ENCODE results near the gene COL6A5. TPM values are rescaled to one million over a fixed set of nuclear protein-coding genes. Genes with fewer than 3 reads are reported as not detected.

COL6A5 gene
- total RNA-seq, 4 donors from 2014 or later: 1.7 TPM; not detected in 3

- H3K4me1 ChIP-seq: no peaks in the 10 kb centered on the region
- intact Hi-C loops (cut with DNase I; ENCODE audit: low total_unique reads): no loop called here
- peak; percentile 24 to 34 for DNase-seq
Measured at GRCh38 chr3:130509008-130509407, 163.5 kb downstream of the COL6A5 start.

GRCh38 chr3:130514681-130515080 is 169.2 kb downstream of the COL6A5 start:
- Histone ChIP-seq H3K4me3 (no peak overlapping the region), H3K27ac (no peak overlapping the region), H3K9me3 (no peaks in the 10 kb centered on the region), H3K36me3 (no peaks in the 10 kb centered on the region), H3K27me3 (no peaks in the 10 kb centered on the region), H3K4me1 (no peaks in the 10 kb centered on the region)
- intact Hi-C loops (cut with DNase I; ENCODE audit: low total_unique reads): no loop called here
- TF ChIP-seq POLR2A (IDR thresholded peaks at IDR 0.05) (no peak), CTCF (IDR thresholded peaks at IDR 0.05) (no peak)
- no peak for DNase-seq

More at GRCh38 chr3:130509008-130509407, 163.5 kb downstream of the COL6A5 start:
- TF ChIP-seq POLR2A (IDR thresholded peaks at IDR 0.05) (no peak), CTCF (IDR thresholded peaks at IDR 0.05) (no peak)
- H3K27me3 ChIP-seq: no peaks in the 10 kb centered on the region
- H3K4me3 ChIP-seq: peak overlapping the region in 1 of 2 donors; percentile 2
- no peaks in the 10 kb centered on the region for H3K9me3 ChIP-seq
- peak overlapping the region in 1 of 2 donors; percentile 11 for H3K27ac ChIP-seq
- no peaks in the 10 kb centered on the region for H3K36me3 ChIP-seq

- Histone ChIP-seq H3K36me3 (no peaks in the 10 kb centered on the region), H3K9me3 (no peaks in the 10 kb centered on the region), H3K27ac (no peak overlapping the region), H3K4me1 (no peaks in the 10 kb centered on the region), H3K27me3 (no peaks in the 10 kb centered on the region), H3K4me3 (no peak overlapping the region)
- intact Hi-C loops (cut with DNase I; ENCODE audit: low total_unique reads): no loop called here
- no peak for DNase-seq
- TF ChIP-seq POLR2A (IDR thresholded peaks at IDR 0.05) (no peak), CTCF (IDR thresholded peaks at IDR 0.05) (no peak)
Measured at GRCh38 chr3:130515755-130516154, 170.3 kb downstream of the COL6A5 start.

GRCh38 chr3:130516645-130517512 is 171.4 kb downstream of the COL6A5 start, which contains the start of gene COL6A6:
TSS of gene COL6A6 (plus strand) at chr3:130517177. CDS start at chr3:130560365, 43,188 bp downstream.
- H3K4me1 ChIP-seq: no peaks in the 10 kb centered on the region
- H3K9me3 ChIP-seq: no peaks in the 10 kb centered on the region
- H3K4me3 ChIP-seq: peak within 1 kb of the TSS in 1 of 2 donors; percentile 32
- TF ChIP-seq CTCF (IDR thresholded peaks at IDR 0.05) (no peak), POLR2A (IDR thresholded peaks at IDR 0.05) (no peak)
- no peak within 1 kb of the TSS for H3K27ac ChIP-seq
- no peaks in the 10 kb centered on the region for H3K27me3 ChIP-seq
- intact Hi-C loops (cut with DNase I; ENCODE audit: low total_unique reads): no loop called here
- no peaks in the 10 kb centered on the region for H3K36me3 ChIP-seq
- no peak for DNase-seq

GRCh38 chr3:130517602-130518001 is 172.1 kb downstream of the COL6A5 start:
- Histone ChIP-seq H3K36me3 (no peaks in the 10 kb centered on the region), H3K27me3 (no peaks in the 10 kb centered on the region), H3K4me1 (no peaks in the 10 kb centered on the region), H3K27ac (no peak overlapping the region), H3K9me3 (no peaks in the 10 kb centered on the region), H3K4me3 (peak overlapping the region in 1 of 2 donors; percentile 32)
- no peak for DNase-seq
- intact Hi-C loops (cut with DNase I; ENCODE audit: low total_unique reads): no loop called here
- TF ChIP-seq CTCF (IDR thresholded peaks at IDR 0.05) (no peak), POLR2A (IDR thresholded peaks at IDR 0.05) (no peak)
